HepG2 (cell line): ENCODE measurements around the gene DOCK1. TPM values are rescaled to one million over a fixed set of nuclear protein-coding genes. Genes with fewer than 3 reads are reported as not detected.

ENCODE experiments used
- ATAC-seq: fragments of 200-7000 bp; cut with Tn5 transposase; 3 replicates; pipeline ENCODE4 v1.9.1; 2020; ENCODE audit warnings: mild to moderate bottlenecking, moderate library complexity
- BruUV-seq: library from RNA; stranded (reverse); fragments of 400-500 nt; replicated peaks from 2 replicates; lab custom pipeline; 2021; lab: Mats Ljungman, UMichigan
- CTCF ChIA-PET: fragments of 300-600 bp; formaldehyde crosslinking; extraction: SDS; loops from one replicate; lab custom pipeline; 2021; ENCODE audit warnings: low total read pairs, inconsistent platforms, low intra/inter-chr PET ratio; lab: Yijun Ruan, JAX
- POLR2A ChIA-PET: fragments of 350-600 bp; sonication (Branson Sonifier 250); formaldehyde crosslinking; loops from one replicate; lab custom pipeline; 2020; ENCODE audit warnings: antibody characterized with exemption, inconsistent platforms; lab: Yijun Ruan, JAX
- DNase-seq: peaks from one replicate; pipeline ENCODE4 v3.0.0-alpha.2; 2015; ENCODE audit warnings: low spot score
- FAIRE-seq: peaks from 3 replicates; lab custom pipeline; 2011; peaks lifted over from hg19 to GRCh38; lab: Jason Lieb, UNC
- H2AFZ ChIP-seq: one replicate; pipeline ENCODE4 v1.6.1; 2011; ENCODE audit warnings: low read length, inconsistent platforms
- H3K27ac ChIP-seq: fragments of 300-600 bp; 3 replicates; pipeline ENCODE4 v1.8.0; 2011; ENCODE audit warnings: mixed run types, mild to moderate bottlenecking, mixed read lengths, low read length, inconsistent platforms; ENCODE audit not compliant: insufficient read depth; ENCODE audit errors: extremely low read length
- H3K27me3 ChIP-seq, 2 experiments: fragments of 200-600 bp in 1 of 2; 2 replicates in 1 of 2; 3 replicates in 1 of 2; pipeline versions ENCODE4 v1.6.0 to v1.8.0; 2011; ENCODE audit warnings: low read length in 2 of 2, mild to moderate bottlenecking in 2 of 2, moderate library complexity in 2 of 2, inconsistent platforms in 1 of 2; ENCODE audit not compliant: insufficient read depth in 2 of 2, control insufficient read depth in 1 of 2
- H3K36me3 ChIP-seq, 2 experiments: fragments of 200-600 bp in 1 of 2; replicated peaks in 1 of 2; 2 replicates in 1 of 2; 3 replicates in 1 of 2; pipeline versions ENCODE4 v1.5.1 to v1.8.0; 2011; ENCODE audit warnings: low read length in 2 of 2, inconsistent platforms in 1 of 2; ENCODE audit not compliant: insufficient read depth in 2 of 2, control insufficient read depth in 1 of 2
- H3K4me1 ChIP-seq: 2 replicates; pipeline ENCODE4 v1.5.1; 2012; ENCODE audit warnings: low read length, inconsistent platforms; ENCODE audit not compliant: insufficient read depth
- H3K4me2 ChIP-seq: 2 replicates; pipeline ENCODE4 v1.6.0; 2011; ENCODE audit warnings: low read depth, low read length, inconsistent platforms
- H3K4me3 ChIP-seq, 3 experiments: fragments of 200-600 bp in 1 of 3; sonication (generic), shearing (Covaris generic) in 1 of 3; replicated peaks in 1 of 3; 2 replicates each; pipeline ENCODE4 v1.5.1; 2011 to 2016; ENCODE audit warnings: low read length in 3 of 3, inconsistent platforms in 2 of 3, low read depth in 2 of 3, mild to moderate bottlenecking in 2 of 3, control low read depth in 1 of 3, mixed read lengths in 1 of 3; ENCODE audit not compliant: insufficient read depth in 1 of 3
- H3K79me2 ChIP-seq: one replicate; pipeline ENCODE4 v1.6.1; 2011; ENCODE audit warnings: low read length, inconsistent platforms; ENCODE audit not compliant: insufficient read depth
- H3K9ac ChIP-seq: 2 replicates; pipeline ENCODE4 v1.6.0; 2011; ENCODE audit warnings: mild to moderate bottlenecking, low read depth, low read length, inconsistent platforms; ENCODE audit not compliant: insufficient read depth
- H3K9me3 ChIP-seq: 2 replicates; pipeline ENCODE4 v1.5.1; 2012; ENCODE audit warnings: mild to moderate bottlenecking, low read length
- H4K20me1 ChIP-seq: 2 replicates; pipeline ENCODE4 v1.6.0; 2011; ENCODE audit warnings: inconsistent platforms, mild to moderate bottlenecking, low read length, moderate library complexity; ENCODE audit not compliant: insufficient read depth
- KDM6A ChIP-seq: IDR thresholded peaks from 2 replicates; pipeline ENCODE4 v1.6.1; 2016; ENCODE audit warnings: low read depth
- MAFK ChIP-seq, 2 experiments: IDR thresholded peaks in 1 of 2; conservative IDR thresholded peaks in 1 of 2; 2 replicates each; pipeline ENCODE4 v1.6.1; 2011; ENCODE audit warnings: improper control_type of control experiment in 2 of 2, low read length in 2 of 2
- MZF1 ChIP-seq: sonication (generic); formaldehyde crosslinking; IDR thresholded peaks from 2 replicates; pipeline ENCODE4 v1.8.1; 2023; ENCODE audit warnings: mild to moderate bottlenecking, missing genetic modification reagents, borderline replicate concordance
- NFIC ChIP-seq: IDR thresholded peaks from 2 replicates; pipeline ENCODE4 v1.6.1; 2012; ENCODE audit warnings: mild to moderate bottlenecking, low read length, inconsistent platforms
- SAP130 ChIP-seq: IDR thresholded peaks from 2 replicates; pipeline ENCODE4 v1.6.1; 2016; ENCODE audit warnings: low read depth
- SMARCE1 ChIP-seq: fragments of 450-650 bp; IDR thresholded peaks from 2 replicates; pipeline ENCODE4 v1.6.1; 2017; ENCODE audit warnings: borderline replicate concordance
- SRSF1 ChIP-seq: fragments of 200-400 bp; formaldehyde crosslinking; optimal IDR thresholded peaks from 2 replicates; pipeline ENCODE3; 2017; ENCODE audit warnings: mild to moderate bottlenecking, low read depth, low read length, moderate library complexity
- STAG1 ChIP-seq: sonication (generic); formaldehyde crosslinking; IDR thresholded peaks from 2 replicates; pipeline ENCODE4 v1.4.0; 2020; ENCODE audit warnings: missing genetic modification reagents
- TBL1XR1 ChIP-seq: fragments of 150-350 bp; IDR thresholded peaks from 2 replicates; pipeline ENCODE4 v1.6.1; 2014; ENCODE audit warnings: borderline replicate concordance, low read length; ENCODE audit not compliant: partially characterized antibody
- ZBTB49 ChIP-seq: sonication (generic); formaldehyde crosslinking; IDR thresholded peaks from 2 replicates; pipeline ENCODE4 v1.4.0; 2020; ENCODE audit warnings: missing genetic modification reagents, borderline replicate concordance
- ZNF20 ChIP-seq: sonication (generic); formaldehyde crosslinking; IDR thresholded peaks from 2 replicates; pipeline ENCODE4 v1.4.0; 2020; ENCODE audit warnings: mild to moderate bottlenecking, moderate library complexity, missing genetic modification reagents
- ZNF274 ChIP-seq: sonication (generic); formaldehyde crosslinking; IDR thresholded peaks from 2 replicates; pipeline ENCODE4 v1.5.1; 2020; ENCODE audit warnings: mild to moderate bottlenecking, missing genetic modification reagents
- ZNF337 ChIP-seq: sonication (generic); formaldehyde crosslinking; IDR thresholded peaks from 2 replicates; pipeline ENCODE4 v1.5.1; 2020; ENCODE audit warnings: missing genetic modification reagents, low read depth, mild to moderate bottlenecking, borderline replicate concordance
- ZNF343 ChIP-seq: sonication (generic); formaldehyde crosslinking; IDR thresholded peaks from 2 replicates; pipeline ENCODE4 v1.4.0; 2020; ENCODE audit warnings: mild to moderate bottlenecking, missing genetic modification reagents
- ZNF382 ChIP-seq: sonication (generic); formaldehyde crosslinking; IDR thresholded peaks from 2 replicates; pipeline ENCODE4 v1.5.0; 2020; ENCODE audit warnings: missing genetic modification reagents, mild to moderate bottlenecking, borderline replicate concordance
- ZNF577 ChIP-seq: sonication (generic); formaldehyde crosslinking; IDR thresholded peaks from 2 replicates; pipeline ENCODE4 v1.4.0; 2020; ENCODE audit warnings: mild to moderate bottlenecking, low read depth, missing genetic modification reagents, borderline replicate concordance
- ZNF747 ChIP-seq: sonication (generic); formaldehyde crosslinking; IDR thresholded peaks from 2 replicates; pipeline ENCODE4 v1.8.1; 2023; ENCODE audit warnings: missing genetic modification reagents, mild to moderate bottlenecking, borderline replicate concordance
- ZSCAN30 ChIP-seq: sonication (generic); formaldehyde crosslinking; IDR thresholded peaks from 2 replicates; pipeline ENCODE4 v1.5.0; 2020; ENCODE audit warnings: mild to moderate bottlenecking, missing genetic modification reagents
- WGBS: methylation state at CpG from one replicate; pipeline ENCODE4 v1.1.6; 2017; ENCODE audit warnings: low lambda C conversion rate; 5-methylcytosine and 5-hydroxymethylcytosine counted together
- in situ Hi-C: cut with HindIII; loops from 2 replicates; pipeline ENCODE4 v1.10.0; 2017; ENCODE audit warnings: low pct_unique_long_range_greater_than_20kb; ENCODE audit not compliant: extremely low pct_ligation_motif_present
- intact Hi-C: fragments of 100-400 bp; cut with micrococcal nuclease; formaldehyde crosslinking; loops from one replicate; pipeline ENCODE4 v1.10.0; 2022; ENCODE audit not compliant: unreplicated experiment
- polyA plus RNA-seq, 8 experiments: library from polyadenylated mRNA; depleted of rRNA in 3 of 8; stranded (reverse) in 7 of 8; unstranded in 1 of 8; fragments of >200 nt; fragmentation: Illumina TruSeq in 4 of 8; extraction: Trizol in 4 of 8; gene quantifications; 2 replicates each; pipeline versions ENCODE4 v1.2.1 to v1.2.3, GENCODE V29; 2011 to 2016; ENCODE audit warnings: low read depth in 4 of 8, missing spikeins in 1 of 8, mixed read lengths in 1 of 8; ENCODE audit not compliant: insufficient read depth in 1 of 8
- total RNA-seq, 5 experiments: library from RNA; depleted of rRNA; stranded (reverse); fragments of >200 nt; fragmentation: Illumina TruSeq; extraction: Trizol; gene quantifications; 2 replicates each; pipeline ENCODE4 v1.2.3, GENCODE V29; 2016; ENCODE audit warnings: low read depth in 1 of 5
- TF ChIP-seq, protein P1 (sequence below): sonication (generic); formaldehyde crosslinking; IDR thresholded peaks from 2 replicates; pipeline ENCODE4 v1.5.1; 2020; ENCODE audit warnings: mild to moderate bottlenecking, missing genetic modification reagents

Gene DOCK1
- total and polyA plus RNA-seq, 2 of the 13 experiments (the other 11 are each of a cell fraction or from before 2014, with no cell fraction given) = 8.3 to 25.5 TPM

DNA sequence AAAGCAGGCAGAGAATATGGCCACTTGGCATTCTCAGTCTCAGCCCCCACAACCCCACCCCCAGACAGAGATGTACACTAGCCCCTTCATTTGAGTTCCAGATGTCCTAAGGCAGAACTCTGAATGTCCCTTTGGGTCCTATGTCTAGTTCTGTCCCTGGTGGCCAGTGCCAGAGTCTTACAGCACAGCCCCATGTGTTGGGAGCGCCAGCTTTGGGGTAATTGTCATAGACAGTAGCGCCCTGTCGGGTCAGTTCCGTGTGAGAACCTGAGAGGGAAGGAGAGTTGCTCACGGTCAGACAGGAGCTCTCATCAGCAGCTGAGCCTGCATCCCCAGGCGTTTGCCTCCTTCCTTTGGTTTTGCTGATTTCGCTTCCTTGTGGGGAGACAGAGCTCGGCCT lies 386.1 kb downstream of the DOCK1 start (continued):
- TF ChIP-seq NFIC = no peak

- ATAC-seq = no peak
Measured at GRCh38 chr10:127292888-127293287, 387.7 kb downstream of the DOCK1 start.

More at GRCh38 chr10:127292888-127293287, 387.7 kb downstream of the DOCK1 start:
- BruUV-seq = no TSS peak
- no peak overlapping the region for H3K4me2 ChIP-seq
- CTCF ChIA-PET = no interaction called here
- TF ChIP-seq MZF1 (CRISPR knock-in tag) (no peak), ZNF382 (CRISPR knock-in tag) (no peak), ZSCAN30 (CRISPR knock-in tag) (no peak), TBL1XR1 (no peak), MAFK (conservative IDR thresholded peaks at IDR 0.05 in 1 of 2, IDR thresholded peaks at IDR 0.05 in 1 of 2; ENCODE audit: low read length in 2 of 2) (no peak), ZNF343 (CRISPR knock-in tag) (no peak), ZNF577 (CRISPR knock-in tag) (no peak), ZNF20 (CRISPR knock-in tag) (no peak), ZNF274 (CRISPR knock-in tag) (no peak), SAP130 (CRISPR knock-in tag) (no peak), ZNF747 (CRISPR knock-in tag) (no peak), SRSF1 (no peak), SMARCE1 (no peak), ZNF337 (CRISPR knock-in tag) (no peak), STAG1 (CRISPR knock-in tag) (no peak), KDM6A (no peak), ZBTB49 (CRISPR knock-in tag) (no peak)
- TF ChIP-seq, protein P1, sequence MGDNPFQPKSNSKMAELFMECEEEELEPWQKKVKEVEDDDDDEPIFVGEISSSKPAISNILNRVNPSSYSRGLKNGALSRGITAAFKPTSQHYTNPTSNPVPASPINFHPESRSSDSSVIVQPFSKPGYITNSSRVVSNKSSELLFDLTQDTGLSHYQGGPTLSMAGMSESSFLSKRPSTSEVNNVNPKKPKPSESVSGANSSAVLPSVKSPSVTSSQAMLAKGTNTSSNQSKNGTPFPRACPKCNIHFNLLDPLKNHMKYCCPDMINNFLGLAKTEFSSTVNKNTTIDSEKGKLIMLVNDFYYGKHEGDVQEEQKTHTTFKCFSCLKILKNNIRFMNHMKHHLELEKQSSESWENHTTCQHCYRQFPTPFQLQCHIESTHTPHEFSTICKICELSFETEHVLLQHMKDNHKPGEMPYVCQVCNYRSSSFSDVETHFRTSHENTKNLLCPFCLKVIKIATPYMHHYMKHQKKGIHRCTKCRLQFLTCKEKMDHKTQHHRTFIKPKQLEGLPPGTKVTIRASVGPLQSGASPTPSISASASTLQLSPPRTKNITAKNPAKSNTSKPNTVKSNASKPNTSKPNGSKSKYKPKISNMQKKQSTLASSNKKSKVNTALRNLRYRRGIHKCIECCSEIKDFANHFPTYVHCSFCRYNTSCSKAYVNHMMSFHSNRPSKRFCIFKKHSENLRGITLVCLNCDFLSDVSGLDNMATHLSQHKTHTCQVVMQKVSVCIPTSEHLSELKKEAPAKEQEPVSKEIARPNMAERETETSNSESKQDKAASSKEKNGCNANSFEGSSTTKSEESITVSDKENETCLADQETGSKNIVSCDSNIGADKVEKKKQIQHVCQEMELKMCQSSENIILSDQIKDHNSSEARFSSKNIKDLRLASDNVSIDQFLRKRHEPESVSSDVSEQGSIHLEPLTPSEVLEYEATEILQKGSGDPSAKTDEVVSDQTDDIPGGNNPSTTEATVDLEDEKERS (CRISPR knock-in tag) = no peak
- TF ChIP-seq, all 625 proteins: peak for 0
- Histone ChIP-seq H4K20me1 (no peaks in the 10 kb centered on the region), H3K4me3 (no peak overlapping the region), H3K9me3 (peaks cover 9% of the 10 kb centered on the region), H2AFZ (no peak overlapping the region), H3K27ac (no peak overlapping the region), H3K27me3 (no peaks in the 10 kb centered on the region), H3K36me3 (no peaks in the 10 kb centered on the region), H3K9ac (no peak overlapping the region), H3K79me2 (no peaks in the 10 kb centered on the region), H3K4me1 (no peaks in the 10 kb centered on the region)
- in situ Hi-C loops = no loop called here
- no peak for FAIRE-seq
- POLR2A ChIA-PET = interaction anchor here (2.1 kb wide), 1 partner anchor 8 kb away, joined by 7 read pairs; no protein-coding TSS in a partner anchor
- DNase-seq = no peak
- WGBS = 96% methylated on average over 4 of the region's 4 CpGs
- intact Hi-C loops = no loop called here
